Natural killer cell (primary cell): Measurements from ENCODE around the gene SHC2. TPM values are rescaled to one million over a fixed set of nuclear protein-coding genes. Genes with fewer than 3 reads are reported as not detected.
A peak's percentile ranks its signal among the peaks of the same experiment; 100 is the strongest.

Source experiments
- ATAC-seq, 3 donors: fragments of 150-1000 bp in 2 of 3; fragments of 200-7000 bp in 1 of 3; cut with Tn5 transposase; 1 replicate in 1 of 3; 2 replicates in 2 of 3; pipeline ENCODE4 v1.10.0; 2021; ENCODE audit warnings: mild to moderate bottlenecking in 2 of 3, moderate library complexity in 2 of 3
- DNase-seq, 2 donors: peaks; one replicate each; pipeline versions ENCODE4 v3.0.0 to v3.0.0-alpha.2; 2013 to 2021; ENCODE audit warnings: mixed read lengths in 1 of 2
- H3K27ac ChIP-seq: one replicate; pipeline ENCODE4 v1.5.1; 2013; ENCODE audit warnings: mild to moderate bottlenecking, low read length
- H3K27me3 ChIP-seq: one replicate; pipeline ENCODE4 v1.6.1; 2013; ENCODE audit warnings: low read length; ENCODE audit not compliant: control insufficient read depth, insufficient read depth
- H3K36me3 ChIP-seq: one replicate; pipeline ENCODE4 v1.6.1; 2013; ENCODE audit warnings: low read length; ENCODE audit not compliant: control insufficient read depth, insufficient read depth
- H3K4me1 ChIP-seq: one replicate; pipeline ENCODE4 v1.6.1; 2013; ENCODE audit warnings: low read length; ENCODE audit not compliant: control insufficient read depth, insufficient read depth
- H3K4me3 ChIP-seq: one replicate; pipeline ENCODE4 v1.5.1; 2013; ENCODE audit warnings: low read length
- H3K9me3 ChIP-seq: one replicate; pipeline ENCODE4 v1.6.1; 2013; ENCODE audit warnings: low read length; ENCODE audit not compliant: control insufficient read depth, insufficient read depth
- H3K27ac Mint-ChIP-seq, 2 donors: one replicate each; pipeline ENCODE4 v1.8.0; 2022; ENCODE audit warnings: mild to moderate bottlenecking in 2 of 2, mixed read lengths in 2 of 2, moderate library complexity in 1 of 2
- H3K27me3 Mint-ChIP-seq, 2 donors: one replicate each; pipeline ENCODE4 v1.8.0; 2022; ENCODE audit warnings: low read depth in 2 of 2, mixed read lengths in 2 of 2
- H3K36me3 Mint-ChIP-seq: one replicate; pipeline ENCODE4 v1.8.0; 2022; ENCODE audit warnings: mixed read lengths
- H3K4me1 Mint-ChIP-seq, 2 donors: one replicate each; pipeline ENCODE4 v1.8.0; 2022; ENCODE audit warnings: mixed read lengths in 2 of 2
- H3K4me3 Mint-ChIP-seq: one replicate; pipeline ENCODE4 v1.8.0; 2022; ENCODE audit warnings: mild to moderate bottlenecking, moderate library complexity, mixed read lengths
- H3K9me3 Mint-ChIP-seq, 2 donors: one replicate each; pipeline ENCODE4 v1.8.0; 2022; ENCODE audit warnings: mixed read lengths in 2 of 2
- CTCF ChIP-seq: fragments of 200-600 bp; IDR thresholded peaks from one replicate; pipeline ENCODE4 v1.8.0; 2022; ENCODE audit warnings: antibody characterized with exemption
- WGBS: methylation state at CpG from one replicate; pipeline ENCODE4 v1.1.7; 2013; ENCODE audit warnings: missing lambda C conversion rate; ENCODE audit not compliant: insufficient coverage; 5-methylcytosine and 5-hydroxymethylcytosine counted together
- intact Hi-C: fragments of 100-400 bp; cut with micrococcal nuclease; formaldehyde crosslinking; loops from one replicate; pipeline ENCODE4 v1.14.2; 2022
- total RNA-seq, 4 donors: library from RNA; stranded (reverse); fragments of 120-200 nt in 1 of 4; gene quantifications; one replicate each; pipeline versions ENCODE4 v1.2.3 to v1.2.4, GENCODE V29; 2013 to 2022

Gene SHC2
- total RNA-seq, 3 donors from 2014 or later (not counting 1 experiment from before 2014, with no cell fraction given) = 0.75 TPM; not detected in 2

GRCh38 chr19:506404-507285 lies 45.8 kb upstream of the SHC2 start:
- intact Hi-C loops = loop anchor here (2.0 kb wide), 1 partner anchor 18 kb away; no protein-coding TSS in a partner anchor
- under 1% methylated on average over 48 of the region's 48 CpGs for WGBS
- Mint-ChIP-seq H3K9me3 (no peaks in the 10 kb centered on the region), H3K4me1 (peaks cover 20 to 44% of the 10 kb centered on the region in 2 donors), H3K36me3 (no peaks in the 10 kb centered on the region), H3K4me3 (peak overlapping the region; percentile 96), H3K27ac (peak overlapping the region; percentile 96 to 98), H3K27me3 (no peaks in the 10 kb centered on the region)
- H3K36me3 ChIP-seq = no peaks in the 10 kb centered on the region
- no peaks in the 10 kb centered on the region for H3K27me3 ChIP-seq
- H3K4me3 ChIP-seq = peak overlapping the region; percentile 68
- peak; percentile 93 for TF ChIP-seq CTCF
- peaks cover 47% of the 10 kb centered on the region for H3K4me1 ChIP-seq
- peak; percentile 91 to 99 for DNase-seq
- peak; percentile 52 to 79 (median 62) for ATAC-seq
- H3K9me3 ChIP-seq = no peaks in the 10 kb centered on the region
- peak overlapping the region; percentile 97 for H3K27ac ChIP-seq

- no peak for TF ChIP-seq CTCF
- peaks cover 1% of the 10 kb centered on the region for H3K27me3 ChIP-seq
- Mint-ChIP-seq H3K27ac (no peak overlapping the region), H3K9me3 (no peaks in the 10 kb centered on the region), H3K4me3 (no peak overlapping the region), H3K36me3 (no peaks in the 10 kb centered on the region), H3K4me1 (peaks cover 5 to 30% of the 10 kb centered on the region in 2 donors), H3K27me3 (peaks cover under 1 to 2% of the 10 kb centered on the region in 2 donors)
- ATAC-seq (no peak), DNase-seq (peak in 1 of 2 donors; percentile 7)
- WGBS = 96% methylated on average over 14 of the region's 14 CpGs
- peaks cover 27% of the 10 kb centered on the region for H3K4me1 ChIP-seq
- H3K9me3 ChIP-seq = no peaks in the 10 kb centered on the region
- intact Hi-C loops = no loop called here
- no peak overlapping the region for H3K27ac ChIP-seq
- no peak overlapping the region for H3K4me3 ChIP-seq
- no peaks in the 10 kb centered on the region for H3K36me3 ChIP-seq
These were observed 43.8 kb upstream of the SHC2 start for GRCh38 chr19:504616-505015.

GRCh38 chr19:501646-502045 lies 40.8 kb upstream of the SHC2 start:
- no peak for ATAC-seq

More at GRCh38 chr19:501646-502045, 40.8 kb upstream of the SHC2 start:
- intact Hi-C loops = no loop called here
- H3K27me3 Mint-ChIP-seq = peaks cover 9 to 14% of the 10 kb centered on the region in 2 donors
- peaks cover 13% of the 10 kb centered on the region for H3K27me3 ChIP-seq
- no peaks in the 10 kb centered on the region for H3K36me3 ChIP-seq
- no peak overlapping the region for H3K4me3 ChIP-seq
- no peak overlapping the region for H3K4me3 Mint-ChIP-seq
- 84% methylated on average over 16 of the region's 17 CpGs for WGBS
- no peaks in the 10 kb centered on the region for H3K36me3 Mint-ChIP-seq
- no peaks in the 10 kb centered on the region for H3K9me3 ChIP-seq
- H3K4me1 Mint-ChIP-seq = peaks cover 0 to 20% of the 10 kb centered on the region in 2 donors
- H3K4me1 ChIP-seq = peaks cover 11% of the 10 kb centered on the region
- no peak overlapping the region for H3K27ac Mint-ChIP-seq
- TF ChIP-seq CTCF = no peak
- no peak overlapping the region for H3K27ac ChIP-seq
- no peaks in the 10 kb centered on the region for H3K9me3 Mint-ChIP-seq
- no peak for DNase-seq
